ENCODE results near the gene RAET1G. TPM values are rescaled to one million over a fixed set of nuclear protein-coding genes. Genes with fewer than 3 reads are reported as not detected.
"Not testable (repeated sequence)": the region's sequence is repeated elsewhere in the genome, so short reads cannot be mapped to it uniquely, and the experiment has no call there.

The RAET1G gene
- not detected in 2 replicates for total RNA-seq

- no peak for TF ChIP-seq CTCF (IDR thresholded peaks at IDR 0.05)
- Mint-ChIP-seq H3K4me3 (peak within 1 kb of the TSS; percentile 77), H3K9me3 (no peaks in the 10 kb centered on the region), H3K27ac (no peak within 1 kb of the TSS), H3K27me3 (peaks cover 73% of the 10 kb centered on the region), H3K36me3 (ENCODE audit: low read depth) (no peaks in the 10 kb centered on the region), H3K4me1 (peaks cover 31% of the 10 kb centered on the region)
- POLR2A ChIA-PET, result no interaction called here
- peak; percentile 96 for ATAC-seq (ENCODE audit: low read depth)
- intact Hi-C loops (cut with micrococcal nuclease), result loop anchor here (2.0 to 10.0 kb wide), 2 partner anchors 58 to 198 kb away; partner anchors contain the start of gene LRP11
- CTCF ChIA-PET, result interaction anchor here (0.6 kb wide), 1 partner anchor 375 kb away, joined by 4 read pairs; no protein-coding TSS in a partner anchor
- DNase-seq, result peak; percentile 54
Observed at GRCh38 chr6:149922642-149923326, at the start of gene RAET1G. RAET1G (minus strand) TSS chr6:149923121; CDS start chr6:149923010, 111 bp downstream.

GRCh38 chr6:149969635-149970034, 46.7 kb upstream of the RAET1G start:
- ChIA-PET POLR2A (no interaction called here), CTCF (no interaction called here)
- no peak overlapping the region for H3K4me3 Mint-ChIP-seq
- peaks cover 70% of the 10 kb centered on the region for H3K27me3 Mint-ChIP-seq
- TF ChIP-seq CTCF (IDR thresholded peaks at IDR 0.05), result no peak
- H3K4me1 Mint-ChIP-seq, result peaks cover 11% of the 10 kb centered on the region
- no peak overlapping the region for H3K27ac Mint-ChIP-seq
- intact Hi-C loops (cut with micrococcal nuclease), result no loop called here
- DNase-seq, result no peak
- ATAC-seq (ENCODE audit: low read depth), result no peak
- H3K9me3 Mint-ChIP-seq, result no peaks in the 10 kb centered on the region
- H3K36me3 Mint-ChIP-seq (ENCODE audit: low read depth), result no peaks in the 10 kb centered on the region

- intact Hi-C loops (cut with micrococcal nuclease); H3K9me3 Mint-ChIP-seq; POLR2A ChIA-PET; H3K4me3 Mint-ChIP-seq; DNase-seq; H3K36me3 Mint-ChIP-seq (ENCODE audit: low read depth); CTCF ChIA-PET; ATAC-seq (ENCODE audit: low read depth); H3K27ac Mint-ChIP-seq: not testable (repeated sequence)
- peaks cover 69% of the 10 kb centered on the region for H3K27me3 Mint-ChIP-seq
- H3K4me1 Mint-ChIP-seq, result peaks cover 18% of the 10 kb centered on the region
Observed at GRCh38 chr6:149968909-149969308, 46.0 kb upstream of the RAET1G start.

DNA sequence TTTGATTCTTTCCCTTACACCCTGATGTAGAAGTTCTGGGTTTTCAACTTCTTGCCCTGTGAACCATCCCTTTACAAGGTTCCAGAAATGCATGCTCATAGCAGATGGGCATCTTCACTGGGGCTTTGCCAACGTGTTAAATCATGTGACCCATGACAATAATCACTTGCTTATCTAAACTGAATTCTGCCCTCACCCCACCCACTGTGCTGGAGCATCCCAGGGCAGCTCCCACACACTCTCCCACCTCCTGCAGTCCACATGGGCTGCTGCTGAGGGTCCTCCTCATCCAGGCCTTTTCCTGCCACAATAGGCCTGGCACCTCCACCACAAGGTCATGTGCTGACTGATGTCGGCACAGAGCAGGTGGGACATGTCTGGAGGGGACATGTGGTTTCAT, 45.1 kb upstream of the RAET1G start:
- H3K27ac Mint-ChIP-seq; H3K36me3 Mint-ChIP-seq (ENCODE audit: low read depth): not testable (repeated sequence)

DNA sequence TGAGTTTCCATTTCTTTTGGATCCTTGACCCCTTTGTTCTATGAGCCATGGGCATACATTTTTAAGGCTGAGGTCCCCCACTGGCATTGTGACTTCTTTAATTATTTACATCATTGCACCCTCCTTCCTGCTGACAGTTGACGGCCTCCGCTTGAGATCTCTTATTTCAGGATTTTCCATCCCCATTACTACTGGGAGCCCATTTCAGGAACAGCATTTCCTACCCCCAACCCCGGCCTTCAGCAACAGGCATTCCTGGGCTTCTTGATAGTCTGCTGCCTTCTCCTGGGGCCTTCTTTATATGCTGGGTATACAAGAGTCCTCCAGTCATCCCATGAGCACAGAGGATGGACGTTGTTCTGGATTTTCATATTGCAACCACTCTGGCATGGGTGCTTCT, 44.7 kb upstream of the RAET1G start:
- no peak overlapping the region for H3K4me3 Mint-ChIP-seq
- no peaks in the 10 kb centered on the region for H3K9me3 Mint-ChIP-seq
- TF ChIP-seq CTCF (IDR thresholded peaks at IDR 0.05), result no peak
- peaks cover 27% of the 10 kb centered on the region for H3K4me1 Mint-ChIP-seq
- CTCF ChIA-PET, result no interaction called here
- no peak overlapping the region for H3K27ac Mint-ChIP-seq
- DNase-seq, result no peak
- no peak for ATAC-seq (ENCODE audit: low read depth)
- peaks cover 69% of the 10 kb centered on the region for H3K27me3 Mint-ChIP-seq
- intact Hi-C loops (cut with micrococcal nuclease), result no loop called here
- POLR2A ChIA-PET, result interaction anchor here (0.5 kb wide), 1 partner anchor 86 kb away, joined by 3 read pairs; no protein-coding TSS in a partner anchor
- H3K36me3 Mint-ChIP-seq (ENCODE audit: low read depth), result peaks cover 2% of the 10 kb centered on the region

More for the DNA sequence above, 45.1 kb upstream of the RAET1G start:
- CTCF ChIA-PET; H3K4me3 Mint-ChIP-seq; intact Hi-C loops (cut with micrococcal nuclease); DNase-seq; ATAC-seq (ENCODE audit: low read depth); POLR2A ChIA-PET; H3K9me3 Mint-ChIP-seq: not testable (repeated sequence)
- Mint-ChIP-seq H3K27me3 (peaks cover 68% of the 10 kb centered on the region), H3K4me1 (peaks cover 24% of the 10 kb centered on the region)

DNA sequence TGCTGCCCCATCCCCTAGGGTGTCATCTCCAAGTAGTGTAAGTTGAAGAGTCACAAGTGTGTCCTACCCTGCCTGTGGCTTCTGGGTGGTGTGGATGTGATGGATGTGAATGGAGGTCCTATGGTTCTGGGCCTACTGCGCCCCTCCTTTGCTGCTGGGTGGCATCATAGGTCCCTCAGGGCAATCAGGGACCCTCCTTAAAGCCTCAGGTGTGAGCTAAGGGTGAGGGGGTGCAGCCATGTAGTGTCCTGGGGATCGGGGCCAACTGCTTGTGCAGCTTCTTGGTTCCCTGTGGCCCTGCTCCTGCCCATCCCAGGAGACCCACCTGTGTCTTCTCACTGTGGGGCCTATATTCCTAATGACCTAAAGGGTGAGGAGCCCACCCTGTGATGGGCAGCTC, 43.4 kb upstream of the RAET1G start:
- H3K27ac Mint-ChIP-seq, result peak overlapping the region; percentile 35
- CTCF ChIA-PET; intact Hi-C loops (cut with micrococcal nuclease); POLR2A ChIA-PET; H3K36me3 Mint-ChIP-seq (ENCODE audit: low read depth); ATAC-seq (ENCODE audit: low read depth); H3K9me3 Mint-ChIP-seq; DNase-seq; H3K4me3 Mint-ChIP-seq: not testable (repeated sequence)
- peaks cover 74% of the 10 kb centered on the region for H3K27me3 Mint-ChIP-seq
- H3K4me1 Mint-ChIP-seq, result peaks cover 27% of the 10 kb centered on the region
